GM12875 (cell line): Measurements from ENCODE around the gene RRP1B.

Experiments
- H3K4me3 ChIP-seq: one replicate; pipeline ENCODE4 v1.5.1; 2011; ENCODE audit warnings: low read depth, low read length, control low read depth
- TF ChIP-seq, protein P1 (sequence below): IDR thresholded peaks from 2 replicates; pipeline ENCODE4 v1.5.1; 2011; ENCODE audit warnings: low read depth, mild to moderate bottlenecking, control low read depth, inconsistent platforms, low read length, moderate library complexity, borderline replicate concordance; ENCODE audit not compliant: insufficient read depth

Gene RRP1B

DNA sequence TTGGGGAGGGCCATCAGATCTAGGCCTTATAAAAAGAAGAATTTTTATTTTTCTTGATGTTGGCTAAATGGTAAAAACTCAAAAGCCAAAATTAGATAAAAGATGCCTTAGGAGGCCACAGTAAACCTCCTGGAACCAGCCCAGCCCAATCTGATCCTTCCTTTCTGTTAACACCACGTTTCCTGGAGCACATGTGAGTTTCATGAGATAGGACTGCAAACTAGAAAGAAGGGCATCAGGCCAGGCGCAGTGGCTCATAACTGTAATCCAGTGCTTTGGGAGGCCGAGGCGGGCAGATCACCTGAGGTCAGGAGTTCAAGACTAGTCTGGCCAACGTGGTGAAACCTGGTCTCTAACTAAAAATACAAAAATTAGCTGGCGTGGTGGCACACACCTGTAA is 6.7 kb upstream of the RRP1B start:
- no peak overlapping the region for H3K4me3 ChIP-seq
- TF ChIP-seq, protein P1, sequence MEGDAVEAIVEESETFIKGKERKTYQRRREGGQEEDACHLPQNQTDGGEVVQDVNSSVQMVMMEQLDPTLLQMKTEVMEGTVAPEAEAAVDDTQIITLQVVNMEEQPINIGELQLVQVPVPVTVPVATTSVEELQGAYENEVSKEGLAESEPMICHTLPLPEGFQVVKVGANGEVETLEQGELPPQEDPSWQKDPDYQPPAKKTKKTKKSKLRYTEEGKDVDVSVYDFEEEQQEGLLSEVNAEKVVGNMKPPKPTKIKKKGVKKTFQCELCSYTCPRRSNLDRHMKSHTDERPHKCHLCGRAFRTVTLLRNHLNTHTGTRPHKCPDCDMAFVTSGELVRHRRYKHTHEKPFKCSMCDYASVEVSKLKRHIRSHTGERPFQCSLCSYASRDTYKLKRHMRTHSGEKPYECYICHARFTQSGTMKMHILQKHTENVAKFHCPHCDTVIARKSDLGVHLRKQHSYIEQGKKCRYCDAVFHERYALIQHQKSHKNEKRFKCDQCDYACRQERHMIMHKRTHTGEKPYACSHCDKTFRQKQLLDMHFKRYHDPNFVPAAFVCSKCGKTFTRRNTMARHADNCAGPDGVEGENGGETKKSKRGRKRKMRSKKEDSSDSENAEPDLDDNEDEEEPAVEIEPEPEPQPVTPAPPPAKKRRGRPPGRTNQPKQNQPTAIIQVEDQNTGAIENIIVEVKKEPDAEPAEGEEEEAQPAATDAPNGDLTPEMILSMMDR = no peak

DNA sequence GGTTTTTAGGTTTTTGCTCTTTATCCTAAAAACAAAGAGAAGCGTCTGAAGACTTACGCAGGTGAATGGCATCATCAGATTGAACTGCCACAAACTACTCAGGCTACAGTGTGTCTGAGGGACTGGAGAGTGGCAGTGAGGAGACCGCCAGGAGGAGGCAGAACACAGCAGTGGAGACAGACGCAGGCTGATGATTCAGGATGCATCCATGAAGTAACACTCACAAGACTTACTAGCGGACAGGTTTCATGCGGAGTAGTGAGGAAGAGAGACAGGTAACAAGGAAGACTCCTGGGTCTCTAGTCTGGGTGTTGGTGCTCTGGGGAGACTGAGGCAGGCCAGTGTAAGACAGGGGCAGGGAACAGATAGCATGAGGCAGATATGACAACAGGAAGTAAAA is 5.7 kb upstream of the RRP1B start:
- no peak overlapping the region for H3K4me3 ChIP-seq
- TF ChIP-seq, protein P1 = no peak

DNA sequence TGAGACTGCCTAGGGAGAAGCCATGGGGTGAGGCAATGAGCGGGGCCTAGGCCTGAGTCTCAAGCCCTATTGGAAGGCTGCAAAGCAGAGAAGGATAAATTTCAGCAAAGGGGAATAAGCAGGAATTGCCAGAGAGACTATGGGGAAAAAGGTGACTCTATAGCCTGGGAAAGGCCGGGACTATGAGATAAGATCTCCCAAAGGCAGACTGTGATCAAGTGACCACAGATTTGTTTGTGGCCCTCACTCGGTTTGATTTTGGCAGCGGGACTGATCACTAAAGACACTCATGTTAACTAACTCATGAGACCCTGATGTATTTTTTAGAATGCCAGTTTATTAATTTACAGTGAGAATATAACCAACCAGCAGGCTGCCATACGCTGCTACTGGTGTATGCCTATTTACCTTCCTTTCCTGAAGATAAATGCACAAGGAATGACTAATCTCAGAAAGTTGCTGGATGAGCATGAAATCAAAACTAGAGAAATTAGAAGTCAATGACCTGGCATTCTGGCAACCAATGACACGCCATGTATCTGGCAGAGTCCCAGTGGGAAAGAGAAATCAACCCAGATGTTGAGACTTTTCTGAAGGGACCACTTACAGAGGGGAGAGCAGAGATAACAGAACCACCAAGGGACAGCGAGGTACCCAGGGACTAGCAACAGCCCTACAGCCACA is 4.4 kb upstream of the RRP1B start:
- TF ChIP-seq, protein P1 = no peak

DNA sequence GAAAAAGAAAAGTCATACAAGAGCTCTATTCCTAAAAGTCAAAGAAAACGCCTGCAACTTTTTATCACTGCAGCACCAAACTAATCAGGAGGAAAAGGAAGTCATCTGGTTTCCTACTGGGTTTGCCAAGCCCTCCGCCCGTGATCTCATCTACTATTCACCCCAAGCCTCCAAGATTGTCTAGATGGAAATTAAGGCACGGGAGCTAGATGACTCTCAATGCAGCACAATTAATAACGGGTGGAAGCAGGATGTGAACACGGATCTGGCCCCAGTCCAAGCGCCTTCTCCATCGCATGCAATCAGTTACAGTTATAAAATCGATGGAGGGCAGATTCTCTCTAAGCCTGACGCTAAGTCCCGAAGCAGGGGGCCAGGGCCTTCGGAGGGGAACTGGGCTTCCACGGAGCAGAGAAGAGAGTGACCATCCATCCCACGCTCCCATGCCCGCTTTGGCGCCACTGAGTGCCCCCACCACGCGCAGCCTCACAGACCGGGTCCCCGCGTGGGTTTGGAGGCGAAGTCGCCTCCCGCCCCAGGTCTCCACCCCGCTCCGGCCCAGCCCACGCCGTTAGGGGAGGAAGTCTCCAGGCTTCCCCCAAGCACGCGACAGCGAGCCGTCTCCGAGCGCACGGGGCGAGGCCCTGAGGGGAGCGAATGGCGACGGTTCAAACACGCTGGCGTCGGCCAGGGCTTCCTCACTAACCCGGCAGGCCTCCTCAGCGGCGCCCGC is 1.8 kb upstream of the RRP1B start:
- no peak overlapping the region for H3K4me3 ChIP-seq
- TF ChIP-seq, protein P1 = no peak

More for the DNA sequence above, 4.4 kb upstream of the RRP1B start:
- H3K4me3 ChIP-seq = no peak overlapping the region

DNA sequence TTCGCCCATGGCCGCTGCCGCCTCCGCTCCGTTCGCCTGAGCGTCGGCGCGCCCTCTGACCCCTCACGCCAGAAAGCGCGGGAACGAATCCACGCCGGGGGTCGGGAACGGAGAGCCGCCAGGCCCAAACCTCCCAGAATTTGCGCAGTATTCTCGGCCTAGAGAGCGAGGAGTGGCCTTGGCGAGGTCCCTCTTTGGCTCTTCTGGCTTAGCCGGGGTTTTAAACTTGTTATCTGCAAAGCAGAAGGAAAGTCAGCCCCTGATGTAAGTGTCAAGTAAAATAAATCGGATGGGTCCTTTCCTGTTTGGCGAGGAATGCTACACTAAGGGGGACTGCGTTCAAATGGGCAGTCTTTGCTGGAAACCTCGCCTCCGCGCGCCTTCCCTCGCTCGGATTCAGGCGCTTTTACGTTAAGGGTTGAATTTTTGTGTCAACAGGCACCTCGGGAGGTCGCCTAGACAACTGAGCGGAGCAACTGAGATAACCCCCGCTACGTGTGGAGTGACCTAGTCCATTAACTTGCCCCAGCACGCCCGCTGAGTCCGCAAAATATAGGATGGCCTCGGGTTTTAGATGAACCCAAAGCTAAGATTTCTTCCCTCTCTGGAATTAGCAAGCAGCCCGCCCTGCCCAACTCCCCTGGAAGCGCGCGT is 1.1 kb upstream of the RRP1B start:
- TF ChIP-seq, protein P1 = no peak
- H3K4me3 ChIP-seq = no peak overlapping the region

DNA sequence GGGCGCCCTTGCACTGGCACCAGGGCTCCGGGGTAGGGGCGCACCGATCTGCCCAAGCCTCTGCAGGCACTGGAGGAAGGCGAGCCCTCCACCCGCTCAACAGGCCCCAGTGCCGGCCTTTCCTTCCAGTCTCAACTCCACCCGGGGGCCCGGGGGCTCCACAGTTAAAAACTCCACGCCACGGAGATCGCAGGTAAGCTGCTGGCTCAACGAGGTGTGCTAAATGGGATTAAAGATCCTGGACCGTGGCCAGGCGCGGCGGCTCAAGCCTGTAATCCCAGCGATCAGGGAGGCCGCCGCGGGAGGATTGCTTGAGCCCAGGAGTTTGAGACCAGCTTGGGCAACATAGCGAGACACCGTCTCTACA is 608 bp upstream of the RRP1B start:
- H3K4me3 ChIP-seq = no peak overlapping the region
- TF ChIP-seq, protein P1 = no peak
